ENCODE results near the gene UBTF.
A peak's percentile ranks its signal among the peaks of the same experiment; 100 is the strongest.

Gene UBTF

GRCh38 chr17:44170135-44170498 lies 49.4 kb downstream of the UBTF start:
- H3K27ac ChIP-seq: no peak overlapping the region
- in situ Hi-C loops (cut with HindIII; ENCODE audit: low pct_ligation_motif_present, low sequenced_read_pairs): no loop called here
- TF ChIP-seq, protein P1, sequence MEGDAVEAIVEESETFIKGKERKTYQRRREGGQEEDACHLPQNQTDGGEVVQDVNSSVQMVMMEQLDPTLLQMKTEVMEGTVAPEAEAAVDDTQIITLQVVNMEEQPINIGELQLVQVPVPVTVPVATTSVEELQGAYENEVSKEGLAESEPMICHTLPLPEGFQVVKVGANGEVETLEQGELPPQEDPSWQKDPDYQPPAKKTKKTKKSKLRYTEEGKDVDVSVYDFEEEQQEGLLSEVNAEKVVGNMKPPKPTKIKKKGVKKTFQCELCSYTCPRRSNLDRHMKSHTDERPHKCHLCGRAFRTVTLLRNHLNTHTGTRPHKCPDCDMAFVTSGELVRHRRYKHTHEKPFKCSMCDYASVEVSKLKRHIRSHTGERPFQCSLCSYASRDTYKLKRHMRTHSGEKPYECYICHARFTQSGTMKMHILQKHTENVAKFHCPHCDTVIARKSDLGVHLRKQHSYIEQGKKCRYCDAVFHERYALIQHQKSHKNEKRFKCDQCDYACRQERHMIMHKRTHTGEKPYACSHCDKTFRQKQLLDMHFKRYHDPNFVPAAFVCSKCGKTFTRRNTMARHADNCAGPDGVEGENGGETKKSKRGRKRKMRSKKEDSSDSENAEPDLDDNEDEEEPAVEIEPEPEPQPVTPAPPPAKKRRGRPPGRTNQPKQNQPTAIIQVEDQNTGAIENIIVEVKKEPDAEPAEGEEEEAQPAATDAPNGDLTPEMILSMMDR (IDR thresholded peaks at IDR 0.05; ENCODE audit: low read depth, low read length, missing control alignments): no peak
- DNase-seq: no peak
- no peaks in the 10 kb centered on the region for H3K27me3 ChIP-seq (replicated peaks)
- H3K4me3 ChIP-seq (ENCODE audit: low read depth, low read length): no peak overlapping the region
- no peaks in the 10 kb centered on the region for H3K36me3 ChIP-seq (replicated peaks)

- in situ Hi-C loops (cut with HindIII; ENCODE audit: low pct_ligation_motif_present, low sequenced_read_pairs): no loop called here
- Histone ChIP-seq H3K4me3 (ENCODE audit: low read depth, low read length) (no peak overlapping the region), H3K36me3 (replicated peaks) (no peaks in the 10 kb centered on the region), H3K27me3 (replicated peaks) (no peaks in the 10 kb centered on the region), H3K27ac (no peak overlapping the region)
- no peak for DNase-seq
- TF ChIP-seq, protein P1 (IDR thresholded peaks at IDR 0.05; ENCODE audit: low read depth, low read length, missing control alignments): no peak
Observed at GRCh38 chr17:44167181-44167861, 52.2 kb downstream of the UBTF start.

DNA sequence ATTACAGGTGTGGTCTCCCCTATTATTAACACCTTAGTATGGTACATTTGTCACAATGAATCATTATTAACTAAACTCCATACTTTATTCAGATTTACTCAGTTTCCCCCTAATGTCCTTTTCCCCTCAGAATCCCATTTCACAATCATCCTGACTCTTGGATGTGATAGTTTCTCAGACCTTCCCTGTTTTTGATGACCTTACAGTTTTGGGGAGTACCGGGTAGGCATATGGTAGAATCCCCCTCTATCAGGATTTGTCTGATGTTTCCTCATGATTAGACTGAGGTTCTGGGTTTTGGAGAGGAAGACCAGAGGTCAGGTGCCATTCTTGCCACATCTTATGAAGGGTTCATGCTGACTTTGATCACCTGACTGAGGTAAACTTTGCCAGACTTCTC lies 55.0 kb downstream of the UBTF start:
- DNase-seq: no peak
- Histone ChIP-seq H3K27ac (no peak overlapping the region), H3K4me3 (ENCODE audit: low read depth, low read length) (no peak overlapping the region), H3K27me3 (replicated peaks) (no peaks in the 10 kb centered on the region), H3K36me3 (replicated peaks) (no peaks in the 10 kb centered on the region)
- TF ChIP-seq, protein P1 (IDR thresholded peaks at IDR 0.05; ENCODE audit: low read depth, low read length, missing control alignments): no peak
- in situ Hi-C loops (cut with HindIII; ENCODE audit: low pct_ligation_motif_present, low sequenced_read_pairs): no loop called here

GRCh38 chr17:44159519-44160210 lies 59.8 kb downstream of the UBTF start:
- Histone ChIP-seq H3K36me3 (replicated peaks) (no peaks in the 10 kb centered on the region), H3K4me3 (ENCODE audit: low read depth, low read length) (no peak overlapping the region), H3K27me3 (replicated peaks) (no peaks in the 10 kb centered on the region), H3K27ac (no peak overlapping the region)
- in situ Hi-C loops (cut with HindIII; ENCODE audit: low pct_ligation_motif_present, low sequenced_read_pairs): no loop called here
- peak; percentile 35 for DNase-seq
- TF ChIP-seq, protein P1 (IDR thresholded peaks at IDR 0.05; ENCODE audit: low read depth, low read length, missing control alignments): no peak

DNA sequence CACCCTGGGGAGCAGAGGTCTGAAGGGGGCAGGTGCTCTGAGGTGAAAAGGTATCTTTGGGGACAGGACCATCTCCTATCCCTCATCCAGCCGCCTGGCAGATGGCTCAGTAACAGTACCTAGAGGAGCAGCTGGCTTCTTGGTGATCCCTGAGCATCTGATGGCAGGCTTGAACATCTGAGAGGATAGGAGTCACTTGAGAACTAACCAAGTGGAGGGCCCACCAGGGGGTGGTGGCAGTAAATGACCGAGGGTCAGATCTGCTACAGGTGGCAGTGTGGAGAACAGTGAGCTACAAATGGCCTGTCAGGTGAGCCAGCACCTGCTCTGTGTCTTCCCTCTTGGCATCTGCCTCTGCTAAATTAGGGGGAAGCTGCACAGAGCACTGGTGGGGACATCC lies 64.0 kb downstream of the UBTF start:
- DNase-seq: no peak
- TF ChIP-seq, protein P1 (IDR thresholded peaks at IDR 0.05; ENCODE audit: low read depth, low read length, missing control alignments): no peak
- Histone ChIP-seq H3K36me3 (replicated peaks) (no peaks in the 10 kb centered on the region), H3K27me3 (replicated peaks) (no peaks in the 10 kb centered on the region), H3K27ac (no peak overlapping the region), H3K4me3 (ENCODE audit: low read depth, low read length) (no peak overlapping the region)
- in situ Hi-C loops (cut with HindIII; ENCODE audit: low pct_ligation_motif_present, low sequenced_read_pairs): no loop called here

Measured in brain microvascular endothelial cell (primary cell).